HepG2 (cell line): ENCODE data around the gene BLOC1S1. TPM values are rescaled to one million over a fixed set of nuclear protein-coding genes. Genes with fewer than 3 reads are reported as not detected.

Experiments used
- ATAC-seq: fragments of 200-7000 bp; cut with Tn5 transposase; 3 replicates; pipeline ENCODE4 v1.9.1; 2020; ENCODE audit warnings: mild to moderate bottlenecking, moderate library complexity
- BruUV-seq: library from RNA; stranded (reverse); fragments of 400-500 nt; replicated peaks from 2 replicates; lab custom pipeline; 2021; lab: Mats Ljungman, UMichigan
- CTCF ChIA-PET: fragments of 300-600 bp; formaldehyde crosslinking; extraction: SDS; loops from one replicate; lab custom pipeline; 2021; ENCODE audit warnings: low total read pairs, inconsistent platforms, low intra/inter-chr PET ratio; lab: Yijun Ruan, JAX
- POLR2A ChIA-PET: fragments of 350-600 bp; sonication (Branson Sonifier 250); formaldehyde crosslinking; loops from one replicate; lab custom pipeline; 2020; ENCODE audit warnings: antibody characterized with exemption, inconsistent platforms; lab: Yijun Ruan, JAX
- DNase-seq: peaks from one replicate; pipeline ENCODE4 v3.0.0-alpha.2; 2015; ENCODE audit warnings: low spot score
- FAIRE-seq: peaks from 3 replicates; lab custom pipeline; 2011; peaks lifted over from hg19 to GRCh38; lab: Jason Lieb, UNC
- H2AFZ ChIP-seq: one replicate; pipeline ENCODE4 v1.6.1; 2011; ENCODE audit warnings: low read length, inconsistent platforms
- H3K27ac ChIP-seq: fragments of 300-600 bp; 3 replicates; pipeline ENCODE4 v1.8.0; 2011; ENCODE audit warnings: mixed run types, mild to moderate bottlenecking, mixed read lengths, low read length, inconsistent platforms; ENCODE audit not compliant: insufficient read depth; ENCODE audit errors: extremely low read length
- H3K27me3 ChIP-seq, 2 experiments: fragments of 200-600 bp in 1 of 2; 2 replicates in 1 of 2; 3 replicates in 1 of 2; pipeline versions ENCODE4 v1.6.0 to v1.8.0; 2011; ENCODE audit warnings: low read length in 2 of 2, mild to moderate bottlenecking in 2 of 2, moderate library complexity in 2 of 2, inconsistent platforms in 1 of 2; ENCODE audit not compliant: insufficient read depth in 2 of 2, control insufficient read depth in 1 of 2
- H3K36me3 ChIP-seq, 2 experiments: fragments of 200-600 bp in 1 of 2; replicated peaks in 1 of 2; 2 replicates in 1 of 2; 3 replicates in 1 of 2; pipeline versions ENCODE4 v1.5.1 to v1.8.0; 2011; ENCODE audit warnings: low read length in 2 of 2, inconsistent platforms in 1 of 2; ENCODE audit not compliant: insufficient read depth in 2 of 2, control insufficient read depth in 1 of 2
- H3K4me1 ChIP-seq: 2 replicates; pipeline ENCODE4 v1.5.1; 2012; ENCODE audit warnings: low read length, inconsistent platforms; ENCODE audit not compliant: insufficient read depth
- H3K4me2 ChIP-seq: 2 replicates; pipeline ENCODE4 v1.6.0; 2011; ENCODE audit warnings: low read depth, low read length, inconsistent platforms
- H3K4me3 ChIP-seq, 3 experiments: fragments of 200-600 bp in 1 of 3; sonication (generic), shearing (Covaris generic) in 1 of 3; replicated peaks in 1 of 3; 2 replicates each; pipeline ENCODE4 v1.5.1; 2011 to 2016; ENCODE audit warnings: low read length in 3 of 3, inconsistent platforms in 2 of 3, low read depth in 2 of 3, mild to moderate bottlenecking in 2 of 3, control low read depth in 1 of 3, mixed read lengths in 1 of 3; ENCODE audit not compliant: insufficient read depth in 1 of 3
- H3K79me2 ChIP-seq: one replicate; pipeline ENCODE4 v1.6.1; 2011; ENCODE audit warnings: low read length, inconsistent platforms; ENCODE audit not compliant: insufficient read depth
- H3K9ac ChIP-seq: 2 replicates; pipeline ENCODE4 v1.6.0; 2011; ENCODE audit warnings: mild to moderate bottlenecking, low read depth, low read length, inconsistent platforms; ENCODE audit not compliant: insufficient read depth
- H3K9me3 ChIP-seq: 2 replicates; pipeline ENCODE4 v1.5.1; 2012; ENCODE audit warnings: mild to moderate bottlenecking, low read length
- H4K20me1 ChIP-seq: 2 replicates; pipeline ENCODE4 v1.6.0; 2011; ENCODE audit warnings: inconsistent platforms, mild to moderate bottlenecking, low read length, moderate library complexity; ENCODE audit not compliant: insufficient read depth
- ARNT ChIP-seq: fragments of 450-650 bp; IDR thresholded peaks from 2 replicates; pipeline ENCODE4 v1.6.1; 2017
- CEBPB ChIP-seq: IDR thresholded peaks from 2 replicates; pipeline ENCODE4 v1.6.1; 2011; ENCODE audit warnings: low read depth, low read length, improper control_type of control experiment, borderline replicate concordance
- EHMT2 ChIP-seq: fragments of 200-600 bp; sonication (generic); IDR thresholded peaks from 2 replicates; pipeline ENCODE4 v1.7.0; 2017; ENCODE audit warnings: antibody characterized with exemption, low read depth, low read length, borderline replicate concordance
- KMT2B ChIP-seq: IDR thresholded peaks from 2 replicates; pipeline ENCODE4 v1.6.1; 2016; ENCODE audit warnings: missing genetic modification reagents, missing compliant biosample characterization
- ONECUT2 ChIP-seq: sonication (generic); formaldehyde crosslinking; IDR thresholded peaks from 2 replicates; pipeline ENCODE4 v1.4.0; 2020; ENCODE audit warnings: missing genetic modification reagents
- SAP130 ChIP-seq: IDR thresholded peaks from 2 replicates; pipeline ENCODE4 v1.6.1; 2016; ENCODE audit warnings: low read depth
- SIN3A ChIP-seq: IDR thresholded peaks from 2 replicates; pipeline ENCODE4 v1.6.1; 2011; ENCODE audit warnings: low read depth, mild to moderate bottlenecking, control low read depth, low read length, borderline replicate concordance
- TGIF2 ChIP-seq: IDR thresholded peaks from 2 replicates; pipeline ENCODE4 v1.6.1; 2016; ENCODE audit warnings: control low read depth, missing compliant biosample characterization
- WGBS: methylation state at CpG from one replicate; pipeline ENCODE4 v1.1.6; 2017; ENCODE audit warnings: low lambda C conversion rate; 5-methylcytosine and 5-hydroxymethylcytosine counted together
- in situ Hi-C: cut with HindIII; loops from 2 replicates; pipeline ENCODE4 v1.10.0; 2017; ENCODE audit warnings: low pct_unique_long_range_greater_than_20kb; ENCODE audit not compliant: extremely low pct_ligation_motif_present
- intact Hi-C: fragments of 100-400 bp; cut with micrococcal nuclease; formaldehyde crosslinking; loops from one replicate; pipeline ENCODE4 v1.10.0; 2022; ENCODE audit not compliant: unreplicated experiment
- polyA plus RNA-seq, 8 experiments: library from polyadenylated mRNA; depleted of rRNA in 3 of 8; stranded (reverse) in 7 of 8; unstranded in 1 of 8; fragments of >200 nt; fragmentation: Illumina TruSeq in 4 of 8; extraction: Trizol in 4 of 8; gene quantifications; 2 replicates each; pipeline versions ENCODE4 v1.2.1 to v1.2.3, GENCODE V29; 2011 to 2016; ENCODE audit warnings: low read depth in 4 of 8, missing spikeins in 1 of 8, mixed read lengths in 1 of 8; ENCODE audit not compliant: insufficient read depth in 1 of 8
- total RNA-seq, 5 experiments: library from RNA; depleted of rRNA; stranded (reverse); fragments of >200 nt; fragmentation: Illumina TruSeq; extraction: Trizol; gene quantifications; 2 replicates each; pipeline ENCODE4 v1.2.3, GENCODE V29; 2016; ENCODE audit warnings: low read depth in 1 of 5
- TF ChIP-seq, protein P1 (sequence below): sonication (generic); formaldehyde crosslinking; IDR thresholded peaks from 2 replicates; pipeline ENCODE4 v1.4.0; 2020; ENCODE audit warnings: missing genetic modification reagents
- TF ChIP-seq, protein P2 (sequence below): IDR thresholded peaks from 2 replicates; pipeline ENCODE4 v1.6.1; 2016; ENCODE audit warnings: missing genetic modification reagents, missing compliant biosample characterization
- TF ChIP-seq, protein P3 (sequence below): sonication (generic); formaldehyde crosslinking; IDR thresholded peaks from 2 replicates; pipeline ENCODE4 v1.5.0; 2020; ENCODE audit warnings: mild to moderate bottlenecking, missing genetic modification reagents, borderline replicate concordance
- TF ChIP-seq, protein P4 (sequence below): sonication (generic); formaldehyde crosslinking; IDR thresholded peaks from 2 replicates; pipeline ENCODE4 v1.5.1; 2020; ENCODE audit warnings: missing genetic modification reagents, mild to moderate bottlenecking, borderline replicate concordance

The BLOC1S1 gene
- total and polyA plus RNA-seq, 2 of the 13 experiments (the other 11 are each of a cell fraction or from before 2014, with no cell fraction given), result 55.1 to 95.3 TPM

DNA sequence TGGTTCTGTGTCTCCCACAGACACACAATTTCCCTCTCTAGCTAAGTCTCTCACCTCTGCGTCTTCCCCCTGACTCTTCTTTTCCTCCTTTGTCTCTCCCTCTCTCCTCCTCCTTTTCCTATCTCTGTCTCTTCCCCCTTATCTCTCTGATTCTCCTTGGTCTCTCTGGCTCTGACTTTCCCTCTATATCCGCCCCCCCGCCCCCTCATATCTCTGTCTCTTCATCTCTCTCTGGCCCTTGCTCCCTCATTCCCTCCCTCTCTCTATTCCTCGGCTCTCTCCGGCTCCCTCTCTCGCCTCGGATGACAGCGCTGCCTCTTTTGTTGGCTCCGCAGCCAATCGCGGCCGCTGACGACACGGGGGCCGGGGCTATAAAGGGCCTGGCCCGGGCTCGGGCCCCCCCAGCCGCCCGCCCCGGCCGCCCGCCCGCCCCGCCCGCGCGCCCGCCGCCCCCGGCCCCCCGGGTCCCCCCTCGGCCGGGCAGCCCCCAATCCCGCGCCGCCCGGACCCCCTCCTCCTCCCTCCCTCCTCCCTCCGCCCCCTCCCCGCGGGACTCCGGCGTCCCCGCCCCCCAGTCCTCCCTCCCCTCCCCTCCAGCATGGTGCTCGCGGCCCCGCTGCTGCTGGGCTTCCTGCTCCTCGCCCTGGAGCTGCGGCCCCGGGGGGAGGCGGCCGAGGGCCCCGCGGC is 27.0 kb downstream of the BLOC1S1 start, which contains the start of gene GDF11:
TSS of gene GDF11 (plus strand) at position 404 of the 687 bp plus-strand sequence. CDS start at position 599, 195 bp downstream.
- peaks cover 44% of the 10 kb centered on the region for H3K4me1 ChIP-seq
- peak within 1 kb of the TSS; percentile 74 for H2AFZ ChIP-seq
- in situ Hi-C loops, result no loop called here
- POLR2A ChIA-PET, result interaction anchor here (1.2 to 1.4 kb wide), 2 partner anchors 14 to 86 kb away, joined by 3 to 7 read pairs; partner anchors contain the start of genes CD63 and DNAJC14
- H3K36me3 ChIP-seq, result no peaks in the 10 kb centered on the region
- WGBS, result under 1% methylated on average over 30 of the region's 53 CpGs
- CTCF ChIA-PET, result no interaction called here
- H3K27ac ChIP-seq, result no peak within 1 kb of the TSS
- intact Hi-C loops, result no loop called here
- H3K9me3 ChIP-seq, result no peaks in the 10 kb centered on the region
- ATAC-seq (peak; percentile 18; the same call in 1 of the 3 replicates), DNase-seq (peak; percentile 39), FAIRE-seq (no peak)
- H3K4me3 ChIP-seq, result peak within 1 kb of the TSS; percentile 58 to 88 (median 74)
- peak within 1 kb of the TSS; percentile 50 for H3K9ac ChIP-seq
- peaks cover 0 to 12% of the 10 kb centered on the region in 2 experiments; a peak in 2 of 5 replicates for H3K27me3 ChIP-seq
- peak within 1 kb of the TSS; percentile 98 for H3K4me2 ChIP-seq
- no peaks in the 10 kb centered on the region for H4K20me1 ChIP-seq
- H3K79me2 ChIP-seq, result no peaks in the 10 kb centered on the region
- no TSS peak for BruUV-seq
- TF ChIP-seq KMT2B (no peak), ARNT (0 out of 2 replicates have a peak, but pooled peaks have one; percentile 77), SIN3A (peak; percentile 45; the same call in 1 of the 2 replicates), TGIF2 (0 out of 2 replicates have a peak, but pooled peaks have one; percentile 35), SAP130 (CRISPR knock-in tag) (peak; percentile 24; the same call in 1 of the 2 replicates), CEBPB (no peak), ONECUT2 (CRISPR knock-in tag) (no peak), EHMT2 (no peak)
- TF ChIP-seq, protein P1, sequence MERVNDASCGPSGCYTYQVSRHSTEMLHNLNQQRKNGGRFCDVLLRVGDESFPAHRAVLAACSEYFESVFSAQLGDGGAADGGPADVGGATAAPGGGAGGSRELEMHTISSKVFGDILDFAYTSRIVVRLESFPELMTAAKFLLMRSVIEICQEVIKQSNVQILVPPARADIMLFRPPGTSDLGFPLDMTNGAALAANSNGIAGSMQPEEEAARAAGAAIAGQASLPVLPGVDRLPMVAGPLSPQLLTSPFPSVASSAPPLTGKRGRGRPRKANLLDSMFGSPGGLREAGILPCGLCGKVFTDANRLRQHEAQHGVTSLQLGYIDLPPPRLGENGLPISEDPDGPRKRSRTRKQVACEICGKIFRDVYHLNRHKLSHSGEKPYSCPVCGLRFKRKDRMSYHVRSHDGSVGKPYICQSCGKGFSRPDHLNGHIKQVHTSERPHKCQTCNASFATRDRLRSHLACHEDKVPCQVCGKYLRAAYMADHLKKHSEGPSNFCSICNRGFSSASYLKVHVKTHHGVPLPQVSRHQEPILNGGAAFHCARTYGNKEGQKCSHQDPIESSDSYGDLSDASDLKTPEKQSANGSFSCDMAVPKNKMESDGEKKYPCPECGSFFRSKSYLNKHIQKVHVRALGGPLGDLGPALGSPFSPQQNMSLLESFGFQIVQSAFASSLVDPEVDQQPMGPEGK (CRISPR knock-in tag), result peak; percentile 74
- TF ChIP-seq, protein P2, sequence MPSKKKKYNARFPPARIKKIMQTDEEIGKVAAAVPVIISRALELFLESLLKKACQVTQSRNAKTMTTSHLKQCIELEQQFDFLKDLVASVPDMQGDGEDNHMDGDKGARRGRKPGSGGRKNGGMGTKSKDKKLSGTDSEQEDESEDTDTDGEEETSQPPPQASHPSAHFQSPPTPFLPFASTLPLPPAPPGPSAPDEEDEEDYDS, result peak; percentile 90
- TF ChIP-seq, protein P3, sequence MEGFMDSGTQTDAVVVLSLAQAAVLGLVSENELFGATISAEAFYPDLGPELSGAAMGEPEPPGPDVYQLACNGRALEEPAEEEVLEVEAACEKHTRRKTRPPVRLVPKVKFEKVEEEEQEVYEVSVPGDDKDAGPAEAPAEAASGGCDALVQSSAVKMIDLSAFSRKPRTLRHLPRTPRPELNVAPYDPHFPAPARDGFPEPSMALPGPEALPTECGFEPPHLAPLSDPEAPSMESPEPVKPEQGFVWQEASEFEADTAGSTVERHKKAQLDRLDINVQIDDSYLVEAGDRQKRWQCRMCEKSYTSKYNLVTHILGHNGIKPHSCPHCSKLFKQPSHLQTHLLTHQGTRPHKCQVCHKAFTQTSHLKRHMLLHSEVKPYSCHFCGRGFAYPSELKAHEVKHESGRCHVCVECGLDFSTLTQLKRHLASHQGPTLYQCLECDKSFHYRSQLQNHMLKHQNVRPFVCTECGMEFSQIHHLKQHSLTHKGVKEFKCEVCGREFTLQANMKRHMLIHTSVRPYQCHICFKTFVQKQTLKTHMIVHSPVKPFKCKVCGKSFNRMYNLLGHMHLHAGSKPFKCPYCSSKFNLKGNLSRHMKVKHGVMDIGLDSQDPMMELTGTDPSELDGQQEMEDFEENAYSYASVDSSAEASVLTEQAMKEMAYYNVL (CRISPR knock-in tag), result peak; percentile 76; the same call in 1 of the 2 replicates
- TF ChIP-seq, protein P4, sequence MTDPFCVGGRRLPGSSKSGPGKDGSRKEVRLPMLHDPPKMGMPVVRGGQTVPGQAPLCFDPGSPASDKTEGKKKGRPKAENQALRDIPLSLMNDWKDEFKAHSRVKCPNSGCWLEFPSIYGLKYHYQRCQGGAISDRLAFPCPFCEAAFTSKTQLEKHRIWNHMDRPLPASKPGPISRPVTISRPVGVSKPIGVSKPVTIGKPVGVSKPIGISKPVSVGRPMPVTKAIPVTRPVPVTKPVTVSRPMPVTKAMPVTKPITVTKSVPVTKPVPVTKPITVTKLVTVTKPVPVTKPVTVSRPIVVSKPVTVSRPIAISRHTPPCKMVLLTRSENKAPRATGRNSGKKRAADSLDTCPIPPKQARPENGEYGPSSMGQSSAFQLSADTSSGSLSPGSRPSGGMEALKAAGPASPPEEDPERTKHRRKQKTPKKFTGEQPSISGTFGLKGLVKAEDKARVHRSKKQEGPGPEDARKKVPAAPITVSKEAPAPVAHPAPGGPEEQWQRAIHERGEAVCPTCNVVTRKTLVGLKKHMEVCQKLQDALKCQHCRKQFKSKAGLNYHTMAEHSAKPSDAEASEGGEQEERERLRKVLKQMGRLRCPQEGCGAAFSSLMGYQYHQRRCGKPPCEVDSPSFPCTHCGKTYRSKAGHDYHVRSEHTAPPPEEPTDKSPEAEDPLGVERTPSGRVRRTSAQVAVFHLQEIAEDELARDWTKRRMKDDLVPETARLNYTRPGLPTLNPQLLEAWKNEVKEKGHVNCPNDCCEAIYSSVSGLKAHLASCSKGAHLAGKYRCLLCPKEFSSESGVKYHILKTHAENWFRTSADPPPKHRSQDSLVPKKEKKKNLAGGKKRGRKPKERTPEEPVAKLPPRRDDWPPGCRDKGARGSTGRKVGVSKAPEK (CRISPR knock-in tag), result peak; percentile 61; the same call in 1 of the 2 replicates
